ENCODE measurements around the gene LPCAT1.

LPCAT1 gene

GRCh38 chr5:1421521-1422341 lies 102.0 kb downstream of the LPCAT1 start:
- DNase-seq (ENCODE audit: low read depth) = no peak

DNA sequence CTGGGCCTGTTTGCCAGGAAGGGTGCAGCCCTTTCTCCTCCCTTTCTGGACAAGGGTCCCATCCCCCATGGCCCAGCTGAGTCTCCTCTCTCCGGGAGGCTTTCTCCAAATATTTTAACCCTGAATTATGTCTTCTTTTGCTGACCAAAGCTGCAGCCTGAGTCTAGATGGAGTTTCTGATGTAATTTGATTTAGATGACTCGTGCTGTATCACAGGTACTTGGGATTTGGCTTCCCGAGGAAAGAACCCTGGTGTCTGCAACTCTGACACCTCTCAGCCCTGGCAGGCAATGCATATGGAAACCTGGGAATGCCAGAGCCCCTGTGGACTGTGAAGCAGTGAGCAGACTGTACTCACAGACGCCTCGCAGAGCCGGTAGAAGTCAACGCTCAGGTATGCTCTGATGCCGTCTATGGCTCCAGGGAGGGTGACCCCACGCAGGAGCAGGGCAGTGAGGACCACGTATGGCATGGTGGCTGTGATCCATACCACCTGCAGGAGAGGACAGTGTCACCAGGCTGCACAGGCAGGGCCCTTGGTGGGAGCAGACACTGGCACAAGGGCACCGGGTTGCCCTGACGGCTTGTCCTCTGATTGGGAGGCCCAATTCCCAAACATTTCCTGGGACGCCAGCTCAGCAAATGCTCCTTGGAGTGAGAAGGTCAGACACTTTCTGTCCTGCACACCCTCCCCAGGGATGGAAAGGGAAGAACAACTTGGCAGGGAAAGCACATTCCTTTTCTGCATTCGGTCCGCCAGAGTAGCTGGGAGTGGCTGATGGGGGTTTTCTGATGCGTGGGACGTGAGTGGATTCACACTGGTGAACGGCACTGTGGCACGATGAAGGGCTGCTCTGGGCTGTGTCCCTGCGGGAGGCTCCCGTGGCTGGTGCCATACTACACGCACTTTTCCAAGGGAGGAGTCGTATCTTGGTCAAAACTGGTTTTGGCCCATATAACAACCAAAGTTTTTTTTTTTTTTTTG lies 103.3 kb downstream of the LPCAT1 start:
- DNase-seq (ENCODE audit: low read depth) = no peak

DNA sequence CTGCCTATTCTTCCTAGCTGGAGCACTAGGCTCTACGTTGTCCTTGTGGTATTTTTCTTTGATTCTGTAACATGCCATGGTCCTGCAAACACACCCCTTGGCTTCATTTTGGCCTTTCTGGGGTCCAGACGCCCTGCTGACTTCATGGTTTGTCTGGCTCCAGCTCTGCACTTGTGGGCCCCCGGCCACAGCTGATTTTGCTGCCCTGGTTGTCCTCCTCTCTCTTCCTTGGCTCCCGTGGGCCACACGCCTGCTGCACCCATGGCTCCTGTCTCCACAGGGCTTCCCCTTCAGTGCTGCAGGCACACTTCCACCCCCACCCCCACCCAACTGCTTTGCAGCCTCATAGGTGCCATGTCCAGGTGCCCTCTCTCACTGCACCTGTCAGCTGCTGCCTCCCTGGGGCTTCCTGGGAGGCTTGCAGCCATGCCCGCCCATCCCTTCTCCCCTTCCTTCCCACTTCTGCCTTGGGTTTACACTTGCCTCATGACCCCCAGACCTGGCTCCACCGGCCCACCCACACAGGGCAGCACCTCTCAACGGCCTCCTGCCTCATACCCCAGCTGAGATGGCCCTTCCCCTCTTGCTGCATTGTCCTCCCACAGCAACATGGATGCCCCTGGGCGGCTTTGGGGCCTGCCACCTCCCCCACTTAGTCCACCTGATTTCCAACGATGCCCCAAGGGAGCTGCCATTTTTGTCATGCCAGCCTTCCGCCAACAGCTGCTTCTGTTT lies 104.1 kb downstream of the LPCAT1 start:
- no peak for DNase-seq (ENCODE audit: low read depth)

DNA sequence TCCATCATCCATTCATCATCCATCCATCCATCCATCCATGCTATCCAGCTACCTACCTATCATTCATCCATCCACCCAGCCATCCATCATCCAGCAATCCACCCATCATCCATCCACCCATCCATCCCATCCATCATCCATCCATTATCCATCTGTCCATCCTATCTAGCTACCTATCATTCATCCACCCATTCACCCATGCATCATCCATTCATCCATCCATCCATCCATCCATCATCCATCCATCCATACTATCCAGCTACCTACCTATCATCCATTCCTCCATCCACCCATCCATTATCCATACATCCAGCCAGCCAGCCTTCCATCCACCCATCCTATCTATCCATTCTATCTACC lies 104.9 kb downstream of the LPCAT1 start:
- DNase-seq (ENCODE audit: low read depth) = no peak

DNA sequence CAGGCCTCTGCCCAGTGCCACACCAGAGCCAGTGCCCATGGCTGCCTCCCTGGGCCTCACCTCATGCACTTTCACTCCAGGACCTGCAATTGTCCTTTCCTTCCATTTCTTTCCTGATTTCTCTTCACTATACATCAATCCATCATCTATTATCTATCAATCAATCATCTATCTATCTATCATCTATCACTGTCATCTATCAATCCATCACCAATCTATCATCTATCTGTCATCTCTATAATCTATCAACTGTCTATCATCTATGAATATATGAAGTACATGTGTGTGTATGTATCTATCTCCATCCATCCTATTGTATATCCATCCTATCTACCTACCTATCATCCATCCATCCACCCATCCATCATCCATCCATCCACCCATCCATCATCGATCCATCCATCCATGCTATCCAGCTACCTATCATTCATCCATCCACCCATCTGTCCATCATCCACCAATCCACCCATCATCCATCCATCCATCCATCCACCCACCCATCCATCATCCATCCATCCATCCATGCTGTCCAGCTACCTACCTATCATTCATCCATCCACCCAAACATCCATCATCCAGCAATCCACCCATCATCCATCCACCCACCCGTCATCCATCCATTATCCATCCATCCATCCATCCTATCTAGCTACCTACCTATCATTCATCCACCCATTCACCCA lies 105.4 kb downstream of the LPCAT1 start:
- no peak for DNase-seq (ENCODE audit: low read depth)

DNA sequence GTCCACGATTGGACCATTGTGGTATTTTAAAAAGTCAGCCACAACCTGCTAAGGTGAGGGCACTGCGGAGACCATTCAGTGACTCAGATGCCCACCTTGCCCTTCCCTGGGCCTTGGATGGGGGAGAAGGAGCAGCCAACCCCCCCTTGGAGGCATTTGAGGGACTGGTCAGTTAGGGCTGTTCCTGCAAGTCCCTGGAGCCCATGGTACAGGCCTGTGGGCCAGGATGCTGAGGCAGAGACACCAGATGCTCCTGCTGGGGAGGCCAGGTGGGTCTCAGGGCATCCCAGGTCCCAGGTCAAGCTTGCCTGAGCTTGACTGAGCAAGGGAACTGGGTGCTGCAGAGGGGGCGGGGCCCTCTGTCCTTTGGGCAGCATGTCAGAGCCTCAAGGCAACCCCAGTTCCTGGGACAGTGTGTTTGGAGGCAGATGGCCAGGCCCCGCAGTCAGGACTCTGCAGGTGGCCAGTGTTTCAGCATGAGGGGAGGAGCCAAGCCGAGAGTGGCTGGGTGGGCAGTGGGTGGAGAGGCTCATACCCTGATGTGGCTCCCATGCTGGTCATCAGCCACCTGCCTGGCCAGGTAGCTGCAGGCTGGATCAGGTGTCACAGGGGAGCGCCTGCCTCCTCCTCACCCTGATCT lies 106.1 kb downstream of the LPCAT1 start:
- DNase-seq (ENCODE audit: low read depth) = no peak

DNA sequence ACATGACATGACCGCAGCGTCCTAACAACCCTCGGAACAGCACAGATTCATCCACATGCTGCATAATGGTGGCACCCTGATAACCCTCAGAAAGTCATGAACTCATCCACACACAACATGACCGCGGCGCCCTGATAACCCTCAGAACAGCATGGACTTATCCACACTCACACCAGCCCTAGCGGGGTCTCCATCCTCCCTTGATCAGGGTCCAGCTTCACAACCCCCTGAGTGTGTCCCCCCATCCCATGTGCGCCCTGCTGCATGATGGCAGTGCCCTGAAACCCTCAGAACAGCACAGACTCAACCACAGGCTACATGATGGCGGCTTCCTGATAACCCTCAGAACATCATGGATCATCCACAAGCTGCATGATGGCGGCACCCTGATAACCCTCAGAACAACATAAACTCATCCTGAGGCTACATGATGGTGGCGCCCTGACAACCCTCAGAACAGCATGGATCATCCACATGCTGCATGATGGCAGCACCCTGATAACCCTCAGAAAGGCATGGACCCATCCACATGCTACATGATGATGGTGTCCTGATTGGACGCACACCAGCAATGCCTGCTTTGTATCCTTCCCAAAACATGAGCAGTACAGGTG lies 106.8 kb downstream of the LPCAT1 start:
- DNase-seq (ENCODE audit: low read depth) = no peak

DNA sequence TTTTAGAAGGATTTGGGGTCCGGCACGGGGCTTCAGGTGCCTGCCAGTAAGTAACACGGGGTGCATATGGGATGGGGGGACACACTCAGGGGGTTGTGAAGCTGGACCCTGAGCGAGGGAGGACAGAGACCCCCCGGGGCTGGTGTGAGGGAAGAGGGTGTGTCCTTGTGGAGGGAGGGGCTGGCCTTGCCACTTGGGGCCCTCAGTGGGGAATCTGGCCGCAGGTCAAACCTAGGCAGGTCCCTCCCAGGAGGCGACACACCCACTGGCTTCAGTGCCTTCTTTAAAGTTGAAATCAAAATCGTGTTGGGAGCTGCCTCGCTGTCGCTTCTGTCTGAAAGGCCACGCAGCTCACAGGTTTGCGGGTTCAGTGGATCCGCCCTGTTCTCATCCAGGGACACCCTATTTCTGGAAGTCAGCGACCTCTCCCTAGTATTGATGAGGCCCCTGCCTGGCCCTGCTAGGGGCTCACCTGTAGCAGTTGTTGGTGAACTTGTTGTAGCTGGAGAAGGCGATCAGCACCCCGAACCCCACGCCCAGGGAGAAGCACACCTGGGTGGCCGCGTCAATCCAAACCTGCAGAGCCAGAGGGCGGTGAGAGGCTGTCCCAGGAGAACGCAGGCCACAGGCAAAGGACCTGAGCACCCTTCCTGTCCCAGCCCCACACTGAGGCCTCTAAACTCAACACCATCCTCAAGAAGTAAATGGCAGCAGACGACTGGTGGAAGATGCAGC lies 108.0 kb downstream of the LPCAT1 start:
- DNase-seq (ENCODE audit: low read depth) = no peak

- no peak for DNase-seq (ENCODE audit: low read depth)
Measured at GRCh38 chr5:1415059-1415425, 108.7 kb downstream of the LPCAT1 start.

DNA sequence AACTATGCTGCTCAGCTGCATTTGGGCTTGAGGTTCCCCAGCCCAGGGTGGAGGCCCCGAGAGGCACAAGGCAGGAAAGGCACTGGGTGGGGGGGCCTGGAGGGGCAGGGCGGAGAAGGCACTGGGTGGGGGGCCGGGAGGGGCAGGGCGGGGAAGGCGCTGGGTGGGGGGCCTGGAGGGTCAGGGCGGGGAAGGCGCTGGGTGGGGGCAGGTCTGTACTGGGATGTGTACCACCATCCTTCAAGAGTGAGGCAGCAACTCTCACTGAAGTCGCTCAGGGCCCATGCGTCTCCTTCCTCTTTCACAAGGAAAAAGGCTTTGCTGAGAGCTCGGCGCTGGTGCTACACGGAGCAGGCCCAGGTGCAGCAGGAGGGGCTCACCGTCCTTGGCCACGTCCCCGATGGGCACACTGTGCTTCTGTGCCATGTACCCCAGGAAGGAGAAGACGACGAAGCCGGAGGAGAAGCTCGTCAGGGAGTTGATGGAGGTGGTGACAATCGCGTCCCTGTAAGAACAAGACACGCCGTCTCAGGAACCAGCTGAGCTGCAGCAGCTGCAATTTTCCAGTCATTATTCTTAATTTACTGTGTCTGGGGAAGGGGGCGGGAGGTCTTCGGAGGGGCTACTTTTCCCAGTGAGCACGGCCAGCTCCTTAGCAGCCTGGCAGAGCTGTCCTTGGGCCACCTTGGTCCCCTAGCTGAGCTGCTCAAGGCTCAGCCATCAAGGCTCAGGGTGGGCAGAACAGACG lies 109.3 kb downstream of the LPCAT1 start:
- DNase-seq (ENCODE audit: low read depth) = no peak

DNA sequence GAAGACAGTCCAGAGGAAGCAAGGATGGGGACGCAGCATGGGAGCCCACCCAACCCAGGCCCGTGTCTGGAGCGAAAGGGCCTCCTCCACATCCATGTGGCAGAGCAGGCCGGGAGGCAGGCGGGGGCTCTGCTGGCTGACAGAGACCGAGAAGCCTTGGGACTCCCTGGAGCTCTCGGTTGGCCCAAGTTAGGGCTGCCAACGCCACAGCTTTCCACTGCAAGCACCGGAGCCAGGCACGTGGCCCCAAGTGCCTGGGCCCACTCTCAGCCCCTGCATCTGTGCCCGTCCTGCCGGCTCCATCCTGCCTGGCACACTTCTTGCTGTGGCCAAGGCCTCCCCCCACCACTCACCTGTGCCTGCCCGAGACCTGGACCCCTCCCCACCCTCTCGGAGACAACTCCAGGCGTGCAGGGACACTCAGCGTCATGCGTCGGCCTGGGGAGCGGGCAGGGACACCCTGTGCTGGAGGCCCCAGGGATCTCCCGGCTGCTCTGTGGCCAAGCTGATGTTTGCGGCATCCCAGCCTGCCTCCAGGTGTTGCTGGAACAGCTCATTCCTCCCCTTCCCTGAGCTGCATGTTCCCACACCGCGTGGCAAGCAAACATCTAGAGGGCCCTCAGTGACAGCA lies 110.0 kb downstream of the LPCAT1 start:
- no peak for DNase-seq (ENCODE audit: low read depth)

DNA sequence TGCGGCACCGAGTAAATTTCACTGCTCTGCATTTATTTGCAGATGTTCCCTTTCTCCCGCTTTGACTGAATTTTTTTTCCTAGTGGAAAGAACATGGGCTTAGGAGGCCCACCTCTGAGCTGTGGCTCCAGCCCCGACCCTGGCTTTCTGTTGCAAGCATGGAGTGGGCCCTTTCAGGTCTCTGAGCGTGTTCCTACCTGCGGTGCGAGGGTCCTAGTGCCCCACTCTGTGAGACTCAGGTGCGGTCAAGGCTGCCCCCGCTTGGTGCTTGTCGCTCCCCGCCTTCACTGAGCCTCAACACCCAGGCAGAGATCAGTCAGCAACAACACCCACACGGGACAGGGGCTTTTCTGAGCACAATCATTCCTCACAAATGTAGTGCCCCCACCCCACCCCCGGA lies 110.5 kb downstream of the LPCAT1 start:
- DNase-seq (ENCODE audit: low read depth) = no peak

- no peak for DNase-seq (ENCODE audit: low read depth)
Measured at GRCh38 chr5:1412621-1413020, 111.1 kb downstream of the LPCAT1 start.

DNA sequence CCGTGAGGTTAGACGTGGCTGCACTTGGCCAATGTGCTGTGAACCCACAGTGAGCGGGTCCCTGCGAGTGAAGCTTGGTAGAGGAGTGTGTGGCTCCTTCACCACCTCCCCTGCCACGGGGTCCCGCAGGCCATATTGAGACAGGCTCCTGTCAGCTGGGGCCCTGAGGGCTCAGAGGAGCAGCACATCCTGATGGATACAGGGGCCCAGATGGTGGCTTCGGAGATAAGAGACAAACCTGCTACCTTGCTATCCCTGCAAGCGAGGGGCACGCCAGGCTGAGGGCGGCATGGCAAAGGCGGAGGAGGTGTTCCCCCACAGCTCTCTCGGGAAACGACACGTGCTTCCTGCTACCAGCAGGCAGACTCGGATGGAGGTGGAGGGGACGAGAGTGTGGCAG lies 111.6 kb downstream of the LPCAT1 start:
- DNase-seq (ENCODE audit: low read depth) = no peak

Measured in non-pigmented ciliary epithelial cell (primary cell).